SKM-1 treated with dmso at 0.1 percent for 144 hours (cell line): ENCODE data around the gene PLSCR2.
"Not testable (repeated sequence)": the region's sequence is repeated elsewhere in the genome, so short reads cannot be mapped to it uniquely, and the experiment has no call there.

ENCODE experiments used
- DNase-seq: peaks from one replicate; lab custom pipeline; 2025; ENCODE audit not compliant: unreplicated experiment; lab: John Stamatoyannopoulos, UW

Gene PLSCR2

GRCh38 chr3:146421819-146422759, 47.3 kb downstream of the PLSCR2 start:
- DNase-seq: no peak

GRCh38 chr3:146416366-146416765, 53.0 kb downstream of the PLSCR2 start:
- no peak for DNase-seq

GRCh38 chr3:146414010-146414409, 55.4 kb downstream of the PLSCR2 start:
- DNase-seq: no peak

GRCh38 chr3:146412711-146413110, 56.6 kb downstream of the PLSCR2 start:
- not testable (repeated sequence) for DNase-seq

GRCh38 chr3:146407956-146408355, 61.4 kb downstream of the PLSCR2 start:
- no peak for DNase-seq

- no peak for DNase-seq
Measured at GRCh38 chr3:146404436-146404835, 64.9 kb downstream of the PLSCR2 start.

- DNase-seq: no peak
Measured at GRCh38 chr3:146403792-146404191, 65.6 kb downstream of the PLSCR2 start.

- DNase-seq: no peak
Measured at GRCh38 chr3:146396792-146397191, 72.6 kb downstream of the PLSCR2 start.

GRCh38 chr3:146395164-146395563, 74.2 kb downstream of the PLSCR2 start:
- DNase-seq: no peak

GRCh38 chr3:146390957-146391356, 78.4 kb downstream of the PLSCR2 start:
- no peak for DNase-seq

GRCh38 chr3:146390006-146390772, 79.2 kb downstream of the PLSCR2 start:
- DNase-seq: no peak

GRCh38 chr3:146387566-146387965, 81.8 kb downstream of the PLSCR2 start:
- no peak for DNase-seq

GRCh38 chr3:146386936-146387335, 82.4 kb downstream of the PLSCR2 start:
- no peak for DNase-seq

GRCh38 chr3:146384786-146385185, 84.6 kb downstream of the PLSCR2 start:
- DNase-seq: no peak
